ENCODE results near the gene KIF22.

KIF22 gene

GRCh38 chr16:29794231-29794710 lies 3.7 kb downstream of the KIF22 start:
- Histone ChIP-seq H3K4me1 (ENCODE audit: control insufficient read depth, insufficient read depth, low read length, poor library complexity, severe bottlenecking) (peaks cover 21% of the 10 kb centered on the region), H3K27me3 (replicated peaks; ENCODE audit: control insufficient read depth, insufficient read depth, low read length, poor library complexity, severe bottlenecking) (no peaks in the 10 kb centered on the region), H3K9me3 (ENCODE audit: control insufficient read depth, low read length) (no peaks in the 10 kb centered on the region), H3K4me3 (ENCODE audit: insufficient read depth, low read depth, low read length, poor library complexity, severe bottlenecking) (no peak overlapping the region), H3K27ac (ENCODE audit: insufficient read depth, low read length, poor library complexity, severe bottlenecking) (no peak overlapping the region), H3K36me3 (ENCODE audit: control insufficient read depth, insufficient read depth, low read length) (peaks cover 31% of the 10 kb centered on the region)
- no peak for DNase-seq

GRCh38 chr16:29802416-29802935 lies 11.9 kb downstream of the KIF22 start:
- Histone ChIP-seq H3K4me1 (ENCODE audit: control insufficient read depth, insufficient read depth, low read length, poor library complexity, severe bottlenecking) (peaks cover 13% of the 10 kb centered on the region), H3K27ac (ENCODE audit: insufficient read depth, low read length, poor library complexity, severe bottlenecking) (no peak overlapping the region), H3K27me3 (replicated peaks; ENCODE audit: control insufficient read depth, insufficient read depth, low read length, poor library complexity, severe bottlenecking) (no peaks in the 10 kb centered on the region), H3K4me3 (ENCODE audit: insufficient read depth, low read depth, low read length, poor library complexity, severe bottlenecking) (no peak overlapping the region), H3K36me3 (ENCODE audit: control insufficient read depth, insufficient read depth, low read length) (peaks cover 26% of the 10 kb centered on the region), H3K9me3 (ENCODE audit: control insufficient read depth, low read length) (no peaks in the 10 kb centered on the region)
- no peak for DNase-seq

GRCh38 chr16:29804020-29804419 lies 13.5 kb downstream of the KIF22 start:
- no peak overlapping the region for H3K4me3 ChIP-seq (ENCODE audit: insufficient read depth, low read depth, low read length, poor library complexity, severe bottlenecking)
- H3K27me3 ChIP-seq (replicated peaks; ENCODE audit: control insufficient read depth, insufficient read depth, low read length, poor library complexity, severe bottlenecking) = no peaks in the 10 kb centered on the region
- DNase-seq = no peak
- peaks cover 27% of the 10 kb centered on the region for H3K4me1 ChIP-seq (ENCODE audit: control insufficient read depth, insufficient read depth, low read length, poor library complexity, severe bottlenecking)
- peak overlapping the region; percentile 87 for H3K27ac ChIP-seq (ENCODE audit: insufficient read depth, low read length, poor library complexity, severe bottlenecking)
- peaks cover 11% of the 10 kb centered on the region for H3K36me3 ChIP-seq (ENCODE audit: control insufficient read depth, insufficient read depth, low read length)
- no peaks in the 10 kb centered on the region for H3K9me3 ChIP-seq (ENCODE audit: control insufficient read depth, low read length)

- no peaks in the 10 kb centered on the region for H3K27me3 ChIP-seq (replicated peaks; ENCODE audit: control insufficient read depth, insufficient read depth, low read length, poor library complexity, severe bottlenecking)
- no peaks in the 10 kb centered on the region for H3K9me3 ChIP-seq (ENCODE audit: control insufficient read depth, low read length)
- peaks cover 33% of the 10 kb centered on the region for H3K4me1 ChIP-seq (ENCODE audit: control insufficient read depth, insufficient read depth, low read length, poor library complexity, severe bottlenecking)
- H3K27ac ChIP-seq (ENCODE audit: insufficient read depth, low read length, poor library complexity, severe bottlenecking) = peak overlapping the region; percentile 87
- peaks cover 7% of the 10 kb centered on the region for H3K36me3 ChIP-seq (ENCODE audit: control insufficient read depth, insufficient read depth, low read length)
- no peak for DNase-seq
- H3K4me3 ChIP-seq (ENCODE audit: insufficient read depth, low read depth, low read length, poor library complexity, severe bottlenecking) = peak overlapping the region; percentile 65
Observed at GRCh38 chr16:29804455-29805231, 14.1 kb downstream of the KIF22 start.

GRCh38 chr16:29805232-29806098 lies 14.9 kb downstream of the KIF22 start:
- peaks cover 6% of the 10 kb centered on the region for H3K36me3 ChIP-seq (ENCODE audit: control insufficient read depth, insufficient read depth, low read length)
- peaks cover 41% of the 10 kb centered on the region for H3K4me1 ChIP-seq (ENCODE audit: control insufficient read depth, insufficient read depth, low read length, poor library complexity, severe bottlenecking)
- H3K27me3 ChIP-seq (replicated peaks; ENCODE audit: control insufficient read depth, insufficient read depth, low read length, poor library complexity, severe bottlenecking) = no peaks in the 10 kb centered on the region
- DNase-seq = peak; percentile 96 to 97 (median 96)
- H3K27ac ChIP-seq (ENCODE audit: insufficient read depth, low read length, poor library complexity, severe bottlenecking) = peak overlapping the region; percentile 87
- H3K9me3 ChIP-seq (ENCODE audit: control insufficient read depth, low read length) = no peaks in the 10 kb centered on the region
- H3K4me3 ChIP-seq (ENCODE audit: insufficient read depth, low read depth, low read length, poor library complexity, severe bottlenecking) = peak overlapping the region; percentile 65

- peak in 1 of 3 donors; percentile 75 for DNase-seq
- Histone ChIP-seq H3K36me3 (ENCODE audit: control insufficient read depth, insufficient read depth, low read length) (peaks cover 7% of the 10 kb centered on the region), H3K4me1 (ENCODE audit: control insufficient read depth, insufficient read depth, low read length, poor library complexity, severe bottlenecking) (peaks cover 48% of the 10 kb centered on the region)
Observed at GRCh38 chr16:29806099-29806579, 15.6 kb downstream of the KIF22 start, which contains the start of gene MAZ. Gene MAZ, plus strand, starts transcription at chr16:29806529. Its CDS starts 173 bp downstream, at chr16:29806702.

GRCh38 chr16:29806641-29807425 lies 16.3 kb downstream of the KIF22 start:
- Histone ChIP-seq H3K27ac (ENCODE audit: insufficient read depth, low read length, poor library complexity, severe bottlenecking) (peak overlapping the region; percentile 85), H3K9me3 (ENCODE audit: control insufficient read depth, low read length) (no peaks in the 10 kb centered on the region), H3K4me3 (ENCODE audit: insufficient read depth, low read depth, low read length, poor library complexity, severe bottlenecking) (peak overlapping the region; percentile 56), H3K27me3 (replicated peaks; ENCODE audit: control insufficient read depth, insufficient read depth, low read length, poor library complexity, severe bottlenecking) (no peaks in the 10 kb centered on the region), H3K4me1 (ENCODE audit: control insufficient read depth, insufficient read depth, low read length, poor library complexity, severe bottlenecking) (peaks cover 50% of the 10 kb centered on the region), H3K36me3 (ENCODE audit: control insufficient read depth, insufficient read depth, low read length) (peaks cover 7% of the 10 kb centered on the region)
- DNase-seq = peak in 1 of 3 donors; percentile 41

More at GRCh38 chr16:29806099-29806579, 15.6 kb downstream of the KIF22 start, which contains the start of gene MAZ:
- Histone ChIP-seq H3K27me3 (replicated peaks; ENCODE audit: control insufficient read depth, insufficient read depth, low read length, poor library complexity, severe bottlenecking) (no peaks in the 10 kb centered on the region), H3K4me3 (ENCODE audit: insufficient read depth, low read depth, low read length, poor library complexity, severe bottlenecking) (peak within 1 kb of the TSS; percentile 65), H3K9me3 (ENCODE audit: control insufficient read depth, low read length) (no peaks in the 10 kb centered on the region), H3K27ac (ENCODE audit: insufficient read depth, low read length, poor library complexity, severe bottlenecking) (peak within 1 kb of the TSS; percentile 87)

GRCh38 chr16:29807426-29808218 lies 17.1 kb downstream of the KIF22 start:
- Histone ChIP-seq H3K4me3 (ENCODE audit: insufficient read depth, low read depth, low read length, poor library complexity, severe bottlenecking) (peak overlapping the region; percentile 56), H3K4me1 (ENCODE audit: control insufficient read depth, insufficient read depth, low read length, poor library complexity, severe bottlenecking) (peaks cover 56% of the 10 kb centered on the region)

More at GRCh38 chr16:29807426-29808218, 17.1 kb downstream of the KIF22 start:
- Histone ChIP-seq H3K27ac (ENCODE audit: insufficient read depth, low read length, poor library complexity, severe bottlenecking) (peak overlapping the region; percentile 85), H3K27me3 (replicated peaks; ENCODE audit: control insufficient read depth, insufficient read depth, low read length, poor library complexity, severe bottlenecking) (no peaks in the 10 kb centered on the region), H3K36me3 (ENCODE audit: control insufficient read depth, insufficient read depth, low read length) (peaks cover 7% of the 10 kb centered on the region), H3K9me3 (ENCODE audit: control insufficient read depth, low read length) (no peaks in the 10 kb centered on the region)
- DNase-seq = peak; percentile 80 to 86 (median 85)

All from effector memory CD4-positive, alpha-beta T cell (primary cell).